ENCODE measurements around the gene TFR2. TPM values are rescaled to one million over a fixed set of nuclear protein-coding genes. Genes with fewer than 3 reads are reported as not detected.

Gene TFR2
- total RNA-seq, 1 donor from 2014 or later, result 0.35 TPM

GRCh38 chr7:100676501-100677306, 35.4 kb upstream of the TFR2 start:
- Histone ChIP-seq H3K9me3 (no peaks in the 10 kb centered on the region), H3K36me3 (peaks cover 55% of the 10 kb centered on the region), H3K4me3 (peak overlapping the region; percentile 95), H3K4me1 (peaks cover 41% of the 10 kb centered on the region), H3K27me3 (ENCODE audit: low read depth) (no peaks in the 10 kb centered on the region), H3K27ac (peak overlapping the region; percentile 98)
- intact Hi-C loops (cut with DNase I), result no loop called here
- DNase-seq (peak; percentile 50), ATAC-seq (no peak)
- no peak for TF ChIP-seq CTCF (IDR thresholded peaks at IDR 0.05)

- Histone ChIP-seq H3K36me3 (peaks cover 46% of the 10 kb centered on the region), H3K27ac (peak overlapping the region; percentile 98), H3K9me3 (no peaks in the 10 kb centered on the region), H3K27me3 (ENCODE audit: low read depth) (no peaks in the 10 kb centered on the region), H3K4me1 (peaks cover 40% of the 10 kb centered on the region), H3K4me3 (peak overlapping the region; percentile 95)
- peak; percentile 46 to 47 for ATAC-seq
- TF ChIP-seq CTCF (IDR thresholded peaks at IDR 0.05), result no peak
- DNase-seq, result peak; percentile 92
- intact Hi-C loops (cut with DNase I), result no loop called here
Measured at GRCh38 chr7:100675581-100676350, 34.4 kb upstream of the TFR2 start.

GRCh38 chr7:100675105-100675451, 33.7 kb upstream of the TFR2 start:
- peak overlapping the region; percentile 98 for H3K27ac ChIP-seq
- H3K4me3 ChIP-seq, result peak overlapping the region; percentile 95
- no peak for TF ChIP-seq CTCF (IDR thresholded peaks at IDR 0.05)
- intact Hi-C loops (cut with DNase I), result no loop called here
- ATAC-seq (peak in 1 of 2 donors; percentile 2), DNase-seq (no peak)
- no peaks in the 10 kb centered on the region for H3K9me3 ChIP-seq
- H3K36me3 ChIP-seq, result peaks cover 39% of the 10 kb centered on the region
- peaks cover 33% of the 10 kb centered on the region for H3K4me1 ChIP-seq
- H3K27me3 ChIP-seq (ENCODE audit: low read depth), result no peaks in the 10 kb centered on the region

- intact Hi-C loops (cut with DNase I), result no loop called here
- Histone ChIP-seq H3K27me3 (ENCODE audit: low read depth) (no peaks in the 10 kb centered on the region), H3K4me1 (peaks cover 28% of the 10 kb centered on the region), H3K36me3 (peaks cover 34% of the 10 kb centered on the region), H3K4me3 (peak overlapping the region; percentile 95), H3K27ac (peak overlapping the region; percentile 98), H3K9me3 (no peaks in the 10 kb centered on the region)
- DNase-seq (peak; percentile 76), ATAC-seq (peak in 1 of 2 donors; percentile 3)
- no peak for TF ChIP-seq CTCF (IDR thresholded peaks at IDR 0.05)
Measured at GRCh38 chr7:100674411-100675104, 33.2 kb upstream of the TFR2 start.

GRCh38 chr7:100673942-100674410, 32.6 kb upstream of the TFR2 start:
- DNase-seq (peak; percentile 78), ATAC-seq (peak in 1 of 2 donors; percentile 7)
- intact Hi-C loops (cut with DNase I), result no loop called here
- Histone ChIP-seq H3K36me3 (peaks cover 28% of the 10 kb centered on the region), H3K27ac (peak overlapping the region; percentile 98), H3K4me3 (peak overlapping the region; percentile 95), H3K27me3 (ENCODE audit: low read depth) (no peaks in the 10 kb centered on the region), H3K9me3 (no peaks in the 10 kb centered on the region), H3K4me1 (peaks cover 24% of the 10 kb centered on the region)
- no peak for TF ChIP-seq CTCF (IDR thresholded peaks at IDR 0.05)

All from lower lobe of right lung (tissue), 2 donors.